HL-60/S4 treated with phorbol 12-myristate 13-acetate at 8.2 ng/mL for 4 days and 3 days (cell line): ENCODE data around the gene RER1.

Source experiments
- in situ Hi-C: fragments of 300-500 bp; cut with MboI; formaldehyde crosslinking; loops from 2 replicates; pipeline ENCODE4 v1.15.0; 2022; ENCODE audit warnings: low sequenced_read_pairs

The RER1 gene

GRCh38 chr1:2404890-2405511, 13.4 kb downstream of the RER1 start:
- in situ Hi-C loops: no loop called here

GRCh38 chr1:2405588-2406295, 14.1 kb downstream of the RER1 start:
- in situ Hi-C loops: no loop called here

GRCh38 chr1:2406451-2407041, 14.9 kb downstream of the RER1 start:
- in situ Hi-C loops: no loop called here

- in situ Hi-C loops: no loop called here
Observed at GRCh38 chr1:2407166-2407990, 15.7 kb downstream of the RER1 start.

GRCh38 chr1:2407991-2408275, 16.3 kb downstream of the RER1 start:
- in situ Hi-C loops: no loop called here

GRCh38 chr1:2408456-2408855, 16.8 kb downstream of the RER1 start:
- in situ Hi-C loops: no loop called here

- in situ Hi-C loops: no loop called here
Observed at GRCh38 chr1:2408859-2409276, 17.2 kb downstream of the RER1 start.

GRCh38 chr1:2409745-2410144, 18.1 kb downstream of the RER1 start:
- in situ Hi-C loops: no loop called here

- in situ Hi-C loops: no loop called here
Observed at GRCh38 chr1:2411801-2412394, 20.3 kb downstream of the RER1 start.

- in situ Hi-C loops: no loop called here
Observed at GRCh38 chr1:2412395-2412772, 20.7 kb downstream of the RER1 start, which contains the start of gene PEX10. PEX10 (minus strand) TSS chr1:2412564; CDS start chr1:2412502, 62 bp downstream.

GRCh38 chr1:2412773-2413494, 21.3 kb downstream of the RER1 start:
- in situ Hi-C loops: no loop called here

GRCh38 chr1:2413495-2414296, 22.1 kb downstream of the RER1 start:
- in situ Hi-C loops: no loop called here

GRCh38 chr1:2414297-2414958, 22.8 kb downstream of the RER1 start:
- in situ Hi-C loops: no loop called here

- in situ Hi-C loops: no loop called here
Observed at GRCh38 chr1:2415337-2415736, 23.7 kb downstream of the RER1 start.

GRCh38 chr1:2415801-2416208, 24.2 kb downstream of the RER1 start:
- in situ Hi-C loops: no loop called here

- in situ Hi-C loops: no loop called here
Observed at GRCh38 chr1:2416403-2416802, 24.8 kb downstream of the RER1 start.

GRCh38 chr1:2417083-2417832, 25.6 kb downstream of the RER1 start:
- in situ Hi-C loops: no loop called here

- in situ Hi-C loops: no loop called here
Observed at GRCh38 chr1:2417833-2418225, 26.2 kb downstream of the RER1 start.
